Right kidney (tissue), 1 donor: Measurements from ENCODE around the gene SLC24A4.

Source experiments
- DNase-seq: peaks from one replicate; pipeline ENCODE4 v3.0.0-alpha.2; 2016

SLC24A4 gene

GRCh38 chr14:92439537-92440344 is 116.8 kb downstream of the SLC24A4 start:
- no peak for DNase-seq

- DNase-seq: no peak
Measured at GRCh38 chr14:92440345-92441003, 117.5 kb downstream of the SLC24A4 start.

- DNase-seq: no peak
Measured at GRCh38 chr14:92441751-92442504, 119.0 kb downstream of the SLC24A4 start.

DNA sequence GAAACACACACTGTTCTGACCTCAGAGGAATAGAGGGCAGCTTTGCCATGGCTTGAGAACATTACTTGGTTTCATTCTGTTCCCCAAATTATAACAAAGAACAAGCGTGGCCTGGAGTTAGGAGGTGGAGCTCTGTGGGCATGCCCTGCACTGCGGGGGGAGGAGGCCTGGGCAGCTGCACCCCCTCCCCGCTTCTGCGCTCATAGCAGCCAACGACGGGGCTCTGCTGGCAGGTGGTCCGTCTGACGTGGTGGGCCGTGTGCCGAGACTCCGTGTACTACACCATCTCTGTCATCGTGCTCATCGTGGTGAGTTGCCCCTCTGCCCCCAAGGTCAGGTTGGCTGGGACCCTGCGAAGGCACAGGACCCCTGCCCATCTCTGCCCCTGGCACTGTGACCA is 120.2 kb downstream of the SLC24A4 start:
- DNase-seq: no peak

DNA sequence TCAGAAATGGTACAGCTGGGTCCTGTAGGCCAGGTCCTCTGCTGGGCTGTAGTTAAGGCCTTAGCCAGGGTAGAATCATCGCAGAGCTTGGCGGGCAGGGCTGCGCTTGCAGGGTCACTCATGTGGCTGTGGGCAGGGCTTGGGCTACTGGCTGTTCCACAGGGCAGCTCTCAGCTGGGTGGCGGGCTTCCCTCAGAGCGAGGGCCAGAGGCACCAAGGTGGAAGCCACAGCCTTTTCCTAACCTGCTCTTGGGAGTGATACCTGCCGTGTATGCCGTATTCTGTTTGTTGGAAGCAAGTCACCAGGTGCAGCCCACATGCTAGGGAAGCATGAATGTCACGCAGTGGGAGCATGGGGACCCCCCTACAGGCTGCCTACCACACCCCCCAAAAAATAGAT is 120.8 kb downstream of the SLC24A4 start:
- DNase-seq: no peak

- no peak for DNase-seq
Measured at GRCh38 chr14:92446771-92447170, 123.8 kb downstream of the SLC24A4 start.

GRCh38 chr14:92447416-92448197 is 124.6 kb downstream of the SLC24A4 start:
- no peak for DNase-seq

GRCh38 chr14:92448786-92449185 is 125.8 kb downstream of the SLC24A4 start:
- DNase-seq: no peak

DNA sequence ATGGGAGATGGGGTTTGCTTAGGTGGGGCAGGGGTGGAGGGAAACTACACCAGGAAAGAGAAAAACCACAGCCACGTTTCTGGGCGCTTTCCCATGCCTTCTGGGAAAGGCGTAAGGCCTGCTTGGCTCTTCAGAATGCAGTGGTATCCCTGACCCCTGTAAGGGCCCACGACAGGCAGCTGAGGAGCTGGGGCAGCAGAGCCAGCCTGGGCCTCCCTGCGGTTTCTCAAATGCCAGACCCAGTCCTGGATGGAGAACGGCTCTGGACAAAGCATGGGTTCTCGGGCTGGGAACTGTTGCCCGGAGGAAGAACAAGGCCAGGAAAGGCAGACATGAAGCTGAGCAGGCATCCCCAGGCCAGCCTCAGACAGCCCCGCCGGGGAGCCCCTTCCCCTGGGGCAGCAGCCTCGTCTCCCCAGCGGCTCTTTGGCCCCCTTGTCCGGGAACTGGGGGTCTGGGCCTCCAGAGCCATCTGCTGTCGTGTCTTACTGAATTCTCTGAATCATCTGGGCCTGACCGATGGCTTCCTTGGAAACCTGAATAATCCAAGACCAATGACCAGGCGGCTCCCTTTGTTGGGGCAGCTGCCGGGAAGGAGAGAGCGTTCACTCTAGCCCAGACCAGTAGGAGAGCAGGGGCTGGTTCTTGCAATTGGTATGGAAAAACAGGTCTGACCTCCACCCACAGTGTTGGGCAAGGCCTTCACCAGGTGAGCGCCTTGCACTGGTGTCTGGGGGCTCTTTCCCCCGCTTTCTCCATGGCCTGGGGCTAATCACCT is 126.6 kb downstream of the SLC24A4 start:
- DNase-seq: no peak

DNA sequence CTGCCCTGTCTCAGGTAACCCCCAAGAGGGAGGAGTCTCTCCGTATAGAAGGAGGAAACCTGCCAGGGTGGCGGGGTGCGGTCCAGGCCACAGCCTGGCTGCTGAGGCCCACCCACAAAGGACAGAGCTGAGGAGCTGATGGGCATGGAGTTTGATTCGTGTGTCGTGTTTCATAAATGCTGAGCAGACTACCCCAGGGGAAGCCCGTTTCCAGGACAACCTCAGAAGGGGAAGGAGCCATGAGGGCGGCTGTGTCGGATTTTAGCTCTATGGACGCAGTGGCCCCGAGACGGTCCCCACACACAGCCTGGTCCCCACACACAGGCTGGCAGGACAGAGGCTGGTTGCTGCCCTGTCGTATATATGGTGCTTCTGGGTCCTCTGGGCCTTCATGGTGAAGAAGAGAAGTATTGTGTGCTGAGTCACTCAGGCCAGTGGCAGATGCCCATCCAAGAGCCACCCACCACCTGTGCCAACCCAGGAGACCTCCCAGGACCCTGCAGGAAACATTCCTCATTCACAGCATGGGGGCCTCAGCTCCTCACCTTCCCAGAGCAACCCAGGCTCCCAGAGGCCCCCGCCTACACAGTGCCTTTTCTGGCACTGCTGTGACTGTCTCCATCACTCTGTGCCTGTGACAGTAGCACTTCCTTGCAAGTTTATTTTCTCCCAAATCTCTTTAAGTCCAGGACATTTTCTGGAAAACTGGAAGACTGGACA is 127.5 kb downstream of the SLC24A4 start:
- DNase-seq: no peak

DNA sequence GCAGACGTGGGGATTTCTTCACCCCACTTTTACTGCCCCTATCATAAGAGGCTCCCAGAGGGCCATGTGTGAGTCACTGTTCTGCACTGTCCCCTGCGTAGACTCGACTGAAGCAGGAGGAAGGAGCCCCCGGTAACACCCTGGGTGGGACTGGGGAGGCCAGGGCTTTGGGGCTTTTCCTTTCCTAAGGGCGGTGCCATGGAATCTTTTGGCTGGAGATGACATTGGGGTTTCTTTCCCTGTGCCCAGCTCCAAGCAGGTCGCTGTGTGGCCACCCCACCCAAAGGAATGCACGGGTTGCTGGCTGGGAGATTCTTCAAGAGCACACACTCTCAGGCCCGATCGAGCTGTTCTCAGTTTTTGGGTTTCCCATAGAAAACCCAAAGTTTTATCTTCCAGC is 128.3 kb downstream of the SLC24A4 start:
- DNase-seq: no peak

DNA sequence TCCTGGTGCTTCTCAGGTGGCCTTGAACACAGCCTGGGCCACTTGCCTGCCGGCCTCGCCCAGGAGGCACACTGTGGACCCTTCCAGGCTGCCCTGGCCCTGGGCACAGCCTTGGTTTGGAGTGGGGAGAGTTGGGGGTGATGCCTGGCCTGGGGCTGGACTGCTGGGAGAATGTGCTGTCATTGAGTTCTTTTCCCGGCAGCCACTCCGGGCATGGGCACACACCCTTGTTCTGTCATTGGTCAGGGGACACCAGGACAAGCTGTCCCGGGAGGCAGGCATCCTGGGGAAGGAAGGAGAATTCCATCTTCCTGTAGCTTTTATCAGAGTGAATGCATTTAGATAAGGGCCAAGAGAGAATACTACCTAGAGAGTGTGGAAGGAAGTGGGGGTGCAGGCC is 128.8 kb downstream of the SLC24A4 start:
- DNase-seq: no peak

GRCh38 chr14:92452471-92452870 is 129.5 kb downstream of the SLC24A4 start:
- DNase-seq: no peak

- no peak for DNase-seq
Measured at GRCh38 chr14:92453691-92454090, 130.7 kb downstream of the SLC24A4 start.

DNA sequence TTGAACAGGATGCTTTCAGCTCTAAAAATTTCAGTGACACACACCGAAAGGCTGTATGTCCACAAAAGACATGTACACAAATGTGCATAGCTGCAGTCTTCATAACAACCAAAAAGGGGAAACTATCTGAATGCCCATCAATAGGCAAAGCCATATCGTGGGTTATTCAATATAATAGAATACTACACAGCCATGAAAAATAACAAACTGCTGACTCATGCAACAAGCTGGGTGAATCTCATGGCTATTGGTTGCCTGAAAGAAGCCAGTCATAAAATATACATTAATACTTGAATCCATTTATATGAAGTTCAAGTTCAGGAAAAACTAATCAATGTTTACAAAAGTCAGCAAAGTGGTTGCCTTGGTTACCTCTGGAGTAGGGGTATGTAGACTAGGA is 132.3 kb downstream of the SLC24A4 start:
- DNase-seq: no peak

DNA sequence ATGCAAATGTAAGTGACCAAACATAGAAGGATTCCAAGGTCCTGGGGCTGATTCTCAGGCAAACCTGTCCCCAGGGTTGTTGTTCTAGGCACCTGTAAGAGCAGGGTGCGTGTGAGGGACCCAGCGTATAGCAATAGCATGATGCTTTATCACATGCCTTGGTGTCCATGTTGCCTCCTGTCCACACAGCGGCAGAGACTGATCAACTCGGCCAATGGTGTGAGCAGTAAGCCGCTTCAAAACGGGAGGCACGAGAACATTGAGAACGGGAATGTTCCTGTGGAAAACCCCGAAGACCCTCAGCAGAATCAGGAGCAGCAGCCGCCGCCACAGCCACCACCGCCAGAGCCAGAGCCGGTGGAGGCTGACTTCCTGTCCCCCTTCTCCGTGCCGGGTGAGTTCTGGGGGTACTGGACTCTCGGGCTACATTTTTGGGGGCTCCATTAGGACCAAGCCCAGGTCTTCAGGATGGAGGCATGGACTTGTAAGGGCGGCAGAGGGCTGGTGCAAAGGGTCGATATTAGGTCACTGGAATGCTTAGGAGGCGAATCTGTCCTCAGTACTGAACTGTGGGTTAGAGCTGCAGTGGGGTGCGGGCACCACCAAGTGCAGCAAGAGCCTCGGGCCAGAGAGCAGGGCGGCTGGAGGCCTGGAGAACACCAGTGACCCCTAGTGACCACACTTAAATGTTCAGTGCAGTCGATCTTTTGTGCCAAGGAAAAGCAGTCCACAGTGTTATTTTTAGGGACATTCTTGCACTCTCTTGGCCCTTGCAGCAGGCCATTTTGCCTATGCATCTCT is 133.4 kb downstream of the SLC24A4 start:
- no peak for DNase-seq

DNA sequence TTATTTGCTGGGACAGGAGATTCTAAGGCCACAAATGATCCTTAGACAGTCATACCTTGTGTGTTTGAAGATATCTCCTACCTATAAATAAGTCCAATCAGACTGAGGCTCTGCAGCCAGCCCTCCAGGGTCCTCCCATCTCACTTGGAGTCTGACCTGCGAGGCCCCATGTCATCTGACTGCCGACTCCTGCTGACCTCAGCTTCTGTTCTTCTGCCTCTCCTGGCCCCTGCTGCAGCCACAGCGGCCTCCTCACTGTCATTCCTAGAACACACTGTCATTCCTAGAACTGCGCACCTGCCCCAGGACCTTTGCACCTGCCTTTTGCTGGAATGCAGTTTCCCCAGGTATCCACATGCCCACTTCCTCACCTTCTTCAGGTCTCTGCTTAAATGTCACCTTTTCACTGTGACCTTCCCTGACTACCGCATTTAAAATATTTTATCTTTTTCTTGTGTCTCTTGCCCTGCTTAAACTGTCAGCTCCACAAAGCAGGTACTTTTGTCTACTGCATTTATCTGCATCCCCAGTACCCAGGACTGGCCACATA is 134.1 kb downstream of the SLC24A4 start:
- no peak for DNase-seq

GRCh38 chr14:92458136-92459029 is 135.4 kb downstream of the SLC24A4 start:
- no peak for DNase-seq
